GM19463 (cell line): ENCODE measurements around the gene SH2D2A.

Source experiments
- ATAC-seq: cut with Tn5 transposase; IDR thresholded peaks from one replicate; pipeline ENCODE4 v1.9.1; 2021; ENCODE audit warnings: mild to moderate bottlenecking, moderate library complexity; ENCODE audit not compliant: unreplicated experiment

The SH2D2A gene

GRCh38 chr1:156848461-156849150, 32.0 kb upstream of the SH2D2A start:
- no peak for ATAC-seq

DNA sequence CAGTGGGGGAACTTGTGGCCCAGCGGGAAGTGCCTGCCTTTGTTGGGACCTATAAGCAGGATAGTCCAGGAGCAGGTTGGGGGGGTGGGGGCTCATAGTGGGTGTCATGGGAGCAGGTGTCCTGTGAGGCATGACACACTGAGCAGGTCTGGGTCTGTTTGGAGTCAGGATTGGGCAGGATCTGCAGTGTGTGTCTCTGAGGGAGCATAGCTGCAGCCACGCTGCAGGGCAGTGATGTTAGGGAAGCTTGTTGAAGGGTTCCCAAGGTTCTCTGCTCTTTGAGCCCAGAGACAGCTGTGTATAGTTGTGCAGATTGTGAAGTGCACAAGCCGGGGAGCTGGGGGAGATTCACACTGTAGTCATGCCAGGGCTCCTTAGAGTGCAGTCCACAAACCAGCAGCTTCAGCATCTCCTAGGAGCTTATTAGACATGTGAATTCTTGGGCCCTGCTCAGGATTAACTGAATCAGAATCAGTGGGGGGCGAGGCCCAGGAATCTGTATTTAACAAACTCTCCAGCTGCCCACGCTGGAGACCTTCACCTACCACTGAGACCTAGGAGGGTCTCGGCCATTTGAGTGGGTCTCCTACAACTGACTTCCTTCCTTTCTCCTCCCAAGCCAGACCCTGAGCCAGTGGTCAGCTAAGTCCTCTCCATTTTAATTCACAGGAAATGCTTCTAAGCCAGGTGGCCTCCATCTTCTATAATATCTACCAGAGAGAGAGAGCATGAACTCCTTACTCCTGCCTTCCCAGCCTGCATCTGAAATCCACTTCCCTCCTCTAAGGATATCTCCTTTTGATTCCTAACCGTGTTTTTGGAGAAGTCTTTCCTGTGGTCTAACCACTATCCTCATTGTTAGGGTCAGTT, 31.2 kb upstream of the SH2D2A start:
- no peak for ATAC-seq

DNA sequence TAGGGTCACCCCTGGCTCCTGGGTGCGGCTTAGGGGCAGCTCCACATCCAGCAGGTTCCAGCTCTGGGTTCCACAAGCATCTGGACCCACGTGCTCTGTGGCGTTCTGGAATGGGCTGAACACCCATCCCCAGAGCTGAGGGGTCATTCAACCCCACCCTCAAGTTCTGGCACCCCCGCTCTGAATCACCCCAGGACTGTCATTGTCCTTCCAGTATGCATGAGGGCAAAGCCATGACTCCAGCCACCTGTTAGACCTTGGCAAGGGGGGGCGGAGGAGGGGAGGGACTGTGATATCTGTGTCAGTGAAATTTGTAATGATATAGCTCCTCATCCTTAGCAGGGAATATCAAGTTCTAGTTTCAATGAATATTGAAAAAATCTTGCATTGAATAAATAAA, 30.0 kb upstream of the SH2D2A start:
- ATAC-seq, result no peak

GRCh38 chr1:156845953-156846545, 29.4 kb upstream of the SH2D2A start:
- ATAC-seq, result no peak

- no peak for ATAC-seq
Observed at GRCh38 chr1:156845055-156845952, 28.7 kb upstream of the SH2D2A start.

- ATAC-seq, result no peak
Observed at GRCh38 chr1:156844638-156845037, 28.0 kb upstream of the SH2D2A start.

- ATAC-seq, result no peak
Observed at GRCh38 chr1:156844102-156844501, 27.5 kb upstream of the SH2D2A start.

DNA sequence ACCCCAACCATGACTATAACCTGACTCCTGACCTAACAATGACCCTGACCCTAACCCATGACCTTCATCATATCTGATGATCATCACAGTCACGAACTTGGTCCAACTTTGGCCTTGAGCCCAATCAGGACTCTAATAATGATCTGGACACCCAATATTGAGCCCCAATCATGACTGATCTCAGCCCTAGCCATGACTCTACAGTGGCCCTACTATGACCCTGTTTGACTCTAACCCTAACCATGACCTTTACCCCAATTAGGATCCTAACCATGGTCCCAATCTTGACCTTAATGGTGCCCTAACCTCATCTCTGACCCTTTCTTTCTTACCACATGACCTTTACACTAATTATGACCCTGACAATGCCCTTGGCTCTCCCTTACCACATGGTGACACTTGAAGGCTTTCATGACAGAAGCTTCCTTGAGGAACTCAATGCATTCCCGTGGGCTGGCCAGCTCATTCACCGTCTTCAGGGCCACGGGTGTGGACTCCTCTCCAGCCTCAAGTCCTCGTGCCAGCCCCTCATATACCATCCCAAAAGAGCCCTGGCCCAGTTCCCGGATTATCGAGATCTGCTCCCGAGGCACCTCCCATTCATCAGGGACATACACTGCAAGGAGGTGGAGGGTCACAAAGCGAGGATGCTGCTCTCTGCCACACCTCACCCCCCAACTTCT, 26.1 kb upstream of the SH2D2A start:
- ATAC-seq, result no peak

DNA sequence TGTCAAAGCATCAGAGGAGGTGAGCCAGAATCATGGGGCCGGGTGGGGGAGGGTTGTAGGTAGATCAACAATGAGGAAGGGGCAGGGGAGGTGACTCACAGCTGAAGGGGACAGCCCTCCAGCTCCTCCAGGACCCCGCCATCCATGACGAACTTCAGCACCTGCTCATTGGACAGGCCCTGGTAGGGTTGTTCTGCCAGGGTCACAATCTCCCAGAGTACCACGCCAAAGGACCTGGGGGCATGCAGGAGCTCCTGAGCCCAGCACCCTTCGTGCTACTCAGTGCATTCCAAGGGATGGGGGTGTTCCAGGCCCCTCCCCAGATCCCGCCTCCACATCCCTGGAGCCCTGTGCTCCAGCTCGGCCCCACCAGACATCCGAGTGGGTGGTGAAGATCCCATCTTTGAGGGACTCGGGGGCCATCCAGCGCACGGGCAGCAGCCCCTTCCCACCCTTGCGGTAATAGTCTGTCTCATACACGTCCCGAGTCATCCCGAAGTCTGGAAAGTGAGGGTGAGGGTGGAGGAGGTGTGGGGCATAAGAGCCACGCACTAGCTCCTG, 24.7 kb upstream of the SH2D2A start:
- ATAC-seq, result no peak

DNA sequence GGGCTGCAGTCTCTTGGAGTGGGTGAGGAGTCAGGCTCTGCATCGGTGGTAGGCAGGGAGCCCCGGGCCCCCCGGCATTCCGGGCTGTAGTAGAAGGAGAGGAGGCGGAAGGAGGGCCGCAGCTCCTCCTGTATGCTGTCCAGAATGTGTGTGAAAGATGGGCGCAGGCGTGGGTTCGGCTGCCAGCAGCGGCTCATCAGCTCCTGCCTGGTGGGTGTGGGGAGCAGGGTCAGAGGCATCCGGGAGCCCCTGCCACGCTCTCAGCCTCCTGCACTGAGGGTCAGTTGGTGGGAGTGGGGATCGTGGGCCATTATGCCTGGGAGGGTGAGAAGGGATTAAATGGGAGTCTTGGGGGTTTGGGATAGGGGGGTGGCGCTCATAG, 24.2 kb upstream of the SH2D2A start:
- no peak for ATAC-seq

GRCh38 chr1:156840186-156840897, 23.7 kb upstream of the SH2D2A start:
- no peak for ATAC-seq

DNA sequence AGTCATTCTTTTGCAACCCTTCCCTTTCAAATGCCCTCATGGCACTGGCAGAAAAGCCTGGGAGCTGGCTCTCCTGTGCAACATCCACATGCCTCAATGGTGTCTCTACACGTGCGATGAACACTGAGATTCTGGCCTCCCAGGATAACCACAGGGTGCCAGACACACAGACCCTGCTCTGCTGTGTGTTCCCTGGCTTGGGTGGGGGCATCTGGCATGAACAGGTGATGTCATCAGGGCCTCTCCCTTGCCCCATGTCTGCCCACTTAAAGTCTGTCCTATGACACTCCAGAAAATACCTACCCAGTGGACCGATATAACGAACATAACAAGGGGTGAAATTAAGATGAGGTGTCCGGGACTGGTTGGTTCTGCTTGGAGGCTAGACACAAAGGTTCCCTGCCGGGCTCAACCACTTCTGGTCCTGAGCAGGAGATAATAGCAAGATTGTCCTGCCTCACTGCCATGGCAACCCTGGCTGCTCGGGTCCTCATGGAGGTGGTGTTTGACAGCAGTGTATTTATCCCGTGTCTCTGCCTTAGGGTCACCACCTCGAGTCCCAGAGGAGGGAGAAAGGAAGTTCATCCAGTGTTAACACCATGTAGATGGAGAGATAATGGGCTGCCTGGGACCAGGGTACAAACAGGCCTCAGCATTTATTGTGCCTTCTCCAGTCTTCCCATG, 22.9 kb upstream of the SH2D2A start:
- ATAC-seq, result no peak

DNA sequence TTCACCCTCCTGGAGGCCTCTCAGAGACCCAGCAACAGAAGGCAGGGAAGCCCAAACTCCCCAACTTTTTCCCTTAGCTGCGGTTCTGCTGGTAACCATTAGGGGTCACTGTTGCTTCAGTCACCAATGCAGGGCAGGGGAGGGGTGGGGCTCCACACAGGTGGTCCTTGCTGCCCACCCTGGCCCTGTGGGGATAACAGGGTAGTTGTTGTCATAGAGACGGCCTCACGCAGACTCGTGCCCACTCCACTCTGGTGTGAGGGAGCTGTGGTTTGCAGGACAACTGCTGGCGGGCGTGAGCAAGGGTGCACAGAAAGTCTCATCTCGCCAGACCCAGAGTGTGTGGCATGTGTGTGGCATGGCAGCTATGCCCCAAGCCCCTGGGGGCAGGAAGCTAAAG, 22.3 kb upstream of the SH2D2A start:
- no peak for ATAC-seq

- no peak for ATAC-seq
Observed at GRCh38 chr1:156836892-156837291, 20.2 kb upstream of the SH2D2A start.

DNA sequence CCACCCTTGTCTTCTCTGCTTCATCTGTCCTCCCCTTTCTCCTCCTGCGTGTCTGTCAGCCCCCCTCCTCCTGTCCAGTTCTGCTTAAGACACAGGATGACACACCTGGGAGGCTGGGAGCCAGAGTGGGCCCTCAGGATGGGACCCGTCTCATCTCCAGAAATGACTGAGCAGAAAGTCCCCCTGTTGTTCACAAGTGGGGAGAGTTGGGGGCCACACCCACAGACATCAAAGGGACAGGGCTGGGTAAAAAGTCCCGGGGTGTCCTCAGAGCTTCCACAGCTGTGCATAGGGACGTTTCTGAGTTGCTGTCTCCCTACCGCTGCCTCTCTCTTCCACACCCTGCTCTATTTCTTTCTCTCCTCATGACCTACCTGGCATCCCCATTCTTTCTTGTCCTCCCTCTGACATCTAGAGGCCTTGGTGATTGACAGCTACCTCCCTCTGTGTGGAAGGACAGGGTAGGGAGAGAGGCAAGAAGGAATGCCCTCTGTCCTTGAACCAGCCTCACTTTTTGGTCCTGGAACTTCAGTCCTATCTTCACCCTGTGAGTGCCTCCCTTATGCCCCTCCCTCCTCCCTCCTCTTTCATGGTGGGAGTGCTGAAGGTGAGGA, 19.5 kb upstream of the SH2D2A start:
- ATAC-seq, result peak; percentile 79

DNA sequence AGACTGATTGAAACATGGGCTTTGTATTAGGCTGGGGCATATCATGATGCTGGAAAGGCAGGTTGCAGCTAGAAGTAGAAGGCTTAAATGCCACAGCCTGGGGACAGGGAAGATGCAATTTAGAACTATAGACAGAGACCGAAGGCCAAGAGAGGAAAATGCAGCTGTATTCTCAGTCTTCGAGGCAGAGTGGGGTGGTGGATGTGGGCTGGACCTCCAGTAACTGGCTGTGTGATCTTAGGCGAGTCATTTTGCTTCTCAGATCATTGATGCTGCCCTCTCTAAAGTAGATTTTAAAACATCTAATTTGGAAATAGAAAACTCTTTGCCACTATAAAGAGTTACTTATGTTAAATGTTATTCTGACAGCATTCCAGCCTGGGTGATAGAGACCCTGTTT, 17.7 kb upstream of the SH2D2A start:
- ATAC-seq, result no peak

DNA sequence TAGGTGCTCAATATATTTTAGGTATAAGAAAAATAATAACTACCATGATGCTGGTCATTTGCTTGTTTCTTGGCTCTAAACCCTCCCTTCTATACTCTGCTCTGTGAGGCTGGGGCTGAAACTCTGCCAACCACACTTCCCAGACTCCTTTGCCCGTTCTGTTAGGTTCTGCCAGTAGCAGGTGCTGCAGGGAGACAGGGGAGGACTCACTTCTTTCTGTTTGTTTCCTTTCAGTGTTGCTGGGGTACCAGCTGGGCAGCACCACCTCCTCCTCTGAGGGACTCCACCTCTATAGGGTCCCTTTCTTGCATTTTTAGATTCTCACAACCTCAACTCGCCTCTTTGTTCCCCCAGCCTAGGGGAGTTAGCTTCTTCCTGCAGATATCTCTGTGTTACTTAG, 17.0 kb upstream of the SH2D2A start:
- no peak for ATAC-seq

- no peak for ATAC-seq
Observed at GRCh38 chr1:156832434-156832833, 15.8 kb upstream of the SH2D2A start.
